Memory B cell (primary cell): Measurements from ENCODE around the gene ZNF266.

ENCODE experiments used
- ATAC-seq: fragments of 150-1000 bp; cut with Tn5 transposase; 2 replicates; pipeline ENCODE4 v1.10.0; 2021; ENCODE audit warnings: low read depth, mild to moderate bottlenecking, moderate library complexity
- DNase-seq, 2 donors: peaks; one replicate each; pipeline ENCODE4 v3.0.0; 2022; ENCODE audit warnings: low spot score in 2 of 2
- H3K27ac Mint-ChIP-seq: one replicate; pipeline ENCODE4 v1.8.0; 2022; ENCODE audit warnings: mild to moderate bottlenecking, moderate library complexity, mixed read lengths
- H3K27me3 Mint-ChIP-seq: one replicate; pipeline ENCODE4 v1.8.0; 2022; ENCODE audit warnings: mixed read lengths
- H3K36me3 Mint-ChIP-seq: one replicate; pipeline ENCODE4 v1.8.0; 2022; ENCODE audit warnings: mild to moderate bottlenecking, mixed read lengths
- H3K4me1 Mint-ChIP-seq: one replicate; pipeline ENCODE4 v1.8.0; 2022; ENCODE audit warnings: mixed read lengths
- H3K4me3 Mint-ChIP-seq: one replicate; pipeline ENCODE4 v1.8.0; 2022; ENCODE audit warnings: mild to moderate bottlenecking, moderate library complexity, mixed read lengths
- H3K9me3 Mint-ChIP-seq: one replicate; pipeline ENCODE4 v1.8.0; 2022; ENCODE audit warnings: mixed read lengths

Gene ZNF266

DNA sequence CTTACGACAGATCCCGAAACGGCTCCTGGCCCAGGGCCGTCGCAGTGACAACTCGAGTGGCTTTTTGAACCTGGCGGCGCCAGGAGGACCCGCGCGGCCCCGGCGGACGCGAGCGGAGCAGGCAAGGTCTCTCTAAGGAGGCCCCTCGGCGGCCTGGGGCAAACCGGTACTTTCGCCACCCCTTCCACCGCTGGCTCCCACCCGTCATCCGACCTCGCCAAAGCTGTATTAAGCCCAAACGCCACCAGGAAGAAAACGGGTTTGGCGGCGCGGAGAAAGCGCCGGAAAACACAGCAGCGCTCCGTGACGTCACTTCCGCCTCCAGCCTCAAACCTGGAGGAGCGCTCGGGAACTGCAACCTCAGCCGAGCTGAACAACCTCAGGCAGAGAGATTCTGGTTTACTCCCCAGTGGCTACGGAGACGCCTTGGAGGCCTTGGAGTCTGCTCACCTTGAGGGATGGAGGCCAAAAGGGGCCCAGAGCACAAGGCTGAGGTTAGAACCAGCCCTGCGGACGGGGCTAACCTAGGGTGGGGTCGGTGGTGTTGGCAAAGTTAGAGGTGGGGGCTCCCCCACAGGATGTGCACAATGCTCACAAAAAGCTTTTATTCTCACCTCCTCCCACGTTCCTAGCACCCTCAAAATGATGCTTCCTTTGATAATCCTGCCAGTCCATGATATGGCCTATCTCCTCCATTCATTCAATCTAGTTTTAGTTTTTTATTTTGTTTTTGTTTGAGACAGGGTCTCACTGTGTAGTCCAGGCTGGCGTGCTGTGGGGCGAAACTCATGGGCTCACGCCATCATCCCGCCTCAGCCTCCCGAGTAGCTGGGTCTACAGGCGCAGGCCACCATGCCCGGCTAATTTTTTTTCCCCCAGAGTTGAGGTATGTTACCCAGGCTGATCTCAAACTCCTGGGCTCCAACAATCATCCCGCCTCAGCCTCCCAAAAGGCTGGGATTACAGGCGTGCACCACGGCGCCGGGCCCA, at the start of gene ZNF266:
Gene ZNF266, minus strand, starts transcription at position 295 of the 990 bp plus-strand sequence. CDS start 15,484 bp downstream, outside the sequence.
- Mint-ChIP-seq H3K27ac (peak within 1 kb of the TSS; percentile 95), H3K4me3 (peak within 1 kb of the TSS; percentile 96), H3K4me1 (peaks cover 10% of the 10 kb centered on the region), H3K36me3 (peaks cover 25% of the 10 kb centered on the region), H3K27me3 (no peaks in the 10 kb centered on the region), H3K9me3 (peaks cover 5% of the 10 kb centered on the region)
- ATAC-seq (peak; percentile 92), DNase-seq (peak; percentile 88 to 92)

GRCh38 chr19:9485140-9485539, 49.8 kb upstream of the ZNF266 start:
- ATAC-seq (no peak), DNase-seq (no peak)
- Mint-ChIP-seq H3K4me1 (no peaks in the 10 kb centered on the region), H3K4me3 (no peak overlapping the region), H3K9me3 (peaks cover 10% of the 10 kb centered on the region), H3K27me3 (no peaks in the 10 kb centered on the region), H3K27ac (no peak overlapping the region), H3K36me3 (no peaks in the 10 kb centered on the region)

DNA sequence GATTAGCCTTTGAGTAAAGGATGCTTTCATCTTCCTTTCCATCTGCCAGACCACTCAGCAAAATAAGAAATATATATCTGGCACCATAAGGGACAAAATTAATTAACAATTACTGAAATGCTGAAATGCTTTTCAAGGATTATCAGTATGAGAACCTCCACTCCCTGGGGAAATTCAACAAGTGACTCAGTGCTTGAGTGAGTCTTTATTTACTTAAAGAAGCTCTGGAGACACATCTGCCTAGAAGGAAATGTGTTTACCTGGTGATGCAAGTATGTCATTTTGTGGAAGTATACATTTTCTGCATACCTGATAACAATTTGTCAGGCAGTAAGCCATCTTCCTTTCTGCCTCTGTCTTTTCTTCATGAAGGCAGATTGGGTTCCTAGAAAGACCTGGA, 39.6 kb upstream of the ZNF266 start:
- no peak for DNase-seq
- Mint-ChIP-seq H3K4me3 (no peak overlapping the region), H3K36me3 (peaks cover 6% of the 10 kb centered on the region), H3K27ac (no peak overlapping the region), H3K27me3 (peaks cover 3% of the 10 kb centered on the region), H3K4me1 (no peaks in the 10 kb centered on the region), H3K9me3 (peaks cover 27% of the 10 kb centered on the region)
- ATAC-seq, result no peak

GRCh38 chr19:9467161-9467560, 31.8 kb upstream of the ZNF266 start:
- no peak for DNase-seq
- ATAC-seq, result no peak
- no peaks in the 10 kb centered on the region for H3K36me3 Mint-ChIP-seq
- peaks cover 13% of the 10 kb centered on the region for H3K9me3 Mint-ChIP-seq
- H3K27me3 Mint-ChIP-seq, result peaks cover 1% of the 10 kb centered on the region
- no peaks in the 10 kb centered on the region for H3K4me1 Mint-ChIP-seq
- H3K4me3 Mint-ChIP-seq, result no peak overlapping the region
- H3K27ac Mint-ChIP-seq, result no peak overlapping the region

- peaks cover 4% of the 10 kb centered on the region for H3K36me3 Mint-ChIP-seq
- no peak for ATAC-seq
- H3K4me3 Mint-ChIP-seq, result no peak overlapping the region
- no peaks in the 10 kb centered on the region for H3K4me1 Mint-ChIP-seq
- no peaks in the 10 kb centered on the region for H3K27me3 Mint-ChIP-seq
- peaks cover 6% of the 10 kb centered on the region for H3K9me3 Mint-ChIP-seq
- no peak overlapping the region for H3K27ac Mint-ChIP-seq
- DNase-seq, result no peak
Observed at GRCh38 chr19:9461938-9462337, 26.6 kb upstream of the ZNF266 start.

GRCh38 chr19:9456018-9456689, 20.8 kb upstream of the ZNF266 start:
- H3K36me3 Mint-ChIP-seq, result peaks cover 4% of the 10 kb centered on the region
- H3K9me3 Mint-ChIP-seq, result peaks cover 28% of the 10 kb centered on the region
- H3K27ac Mint-ChIP-seq, result no peak overlapping the region
- no peak overlapping the region for H3K4me3 Mint-ChIP-seq
- ATAC-seq (no peak), DNase-seq (no peak)
- H3K4me1 Mint-ChIP-seq, result no peaks in the 10 kb centered on the region
- H3K27me3 Mint-ChIP-seq, result no peaks in the 10 kb centered on the region

DNA sequence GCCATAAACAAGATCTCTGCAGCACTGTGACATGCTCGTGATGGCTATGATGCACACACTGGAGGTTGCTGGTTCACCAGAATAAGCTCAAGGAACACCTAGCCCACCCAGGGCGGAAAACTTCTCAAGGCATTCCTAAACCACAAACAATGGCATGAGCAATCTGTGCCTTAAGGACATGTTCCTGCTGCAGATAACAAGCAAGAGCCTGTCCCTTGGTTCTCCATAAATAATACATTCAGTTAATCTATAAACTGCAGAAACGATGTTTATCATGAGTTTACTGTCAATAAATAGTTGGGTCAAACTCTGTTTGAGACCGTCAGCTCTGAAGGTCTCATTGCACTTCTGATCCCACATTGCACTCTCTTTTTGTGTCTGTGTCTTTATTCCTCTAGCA, 18.6 kb upstream of the ZNF266 start:
- DNase-seq (no peak), ATAC-seq (no peak)
- Mint-ChIP-seq H3K9me3 (peaks cover 28% of the 10 kb centered on the region), H3K4me3 (no peak overlapping the region), H3K36me3 (peaks cover 2% of the 10 kb centered on the region), H3K27me3 (no peaks in the 10 kb centered on the region), H3K4me1 (no peaks in the 10 kb centered on the region), H3K27ac (no peak overlapping the region)

DNA sequence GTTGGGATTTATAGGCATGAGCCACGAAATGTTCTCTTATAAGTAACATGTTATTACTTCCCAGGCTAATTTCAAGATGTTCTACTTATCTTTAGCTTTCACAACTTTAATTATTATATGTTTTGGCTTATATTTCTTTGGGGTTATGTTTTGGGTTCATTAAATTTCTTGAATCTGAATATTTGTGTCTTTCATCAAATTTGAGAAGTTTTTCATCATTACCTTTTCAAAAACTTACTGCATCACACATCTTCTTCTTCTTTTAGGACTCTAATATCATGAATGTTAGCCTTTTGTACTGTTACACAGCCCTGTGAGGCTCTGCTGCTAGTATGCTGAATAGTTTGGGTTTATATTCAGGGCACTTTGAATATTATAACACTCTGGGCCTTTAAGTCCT, 9.7 kb upstream of the ZNF266 start:
- Mint-ChIP-seq H3K9me3 (peaks cover 14% of the 10 kb centered on the region), H3K27ac (no peak overlapping the region), H3K36me3 (peaks cover 12% of the 10 kb centered on the region), H3K27me3 (no peaks in the 10 kb centered on the region), H3K4me1 (no peaks in the 10 kb centered on the region), H3K4me3 (no peak overlapping the region)
- DNase-seq (no peak), ATAC-seq (no peak)

DNA sequence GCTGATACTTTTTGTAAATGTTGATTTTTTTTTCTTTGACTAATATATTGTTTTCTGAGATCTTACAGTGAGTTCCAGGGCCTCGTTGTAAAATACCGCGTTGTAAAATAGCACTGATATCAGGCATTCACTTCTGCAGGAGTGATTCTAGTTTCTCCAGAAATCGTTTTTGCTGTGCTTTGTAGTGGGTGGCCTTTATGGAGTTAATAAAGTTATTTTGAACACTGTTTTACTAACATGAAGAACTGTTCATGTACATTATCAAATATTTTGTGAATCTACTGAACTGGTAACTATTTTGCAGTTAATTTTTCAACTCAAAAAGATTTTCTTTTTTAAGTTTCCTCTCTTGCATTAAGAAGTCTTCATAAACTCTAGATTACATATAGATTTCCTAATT, 985 bp upstream of the ZNF266 start:
- H3K27ac Mint-ChIP-seq, result peak overlapping the region; percentile 95
- peaks cover 9% of the 10 kb centered on the region for H3K4me1 Mint-ChIP-seq
- peak overlapping the region; percentile 96 for H3K4me3 Mint-ChIP-seq
- no peak for DNase-seq
- no peaks in the 10 kb centered on the region for H3K27me3 Mint-ChIP-seq
- no peak for ATAC-seq
- H3K36me3 Mint-ChIP-seq, result peaks cover 19% of the 10 kb centered on the region
- H3K9me3 Mint-ChIP-seq, result peaks cover 5% of the 10 kb centered on the region

DNA sequence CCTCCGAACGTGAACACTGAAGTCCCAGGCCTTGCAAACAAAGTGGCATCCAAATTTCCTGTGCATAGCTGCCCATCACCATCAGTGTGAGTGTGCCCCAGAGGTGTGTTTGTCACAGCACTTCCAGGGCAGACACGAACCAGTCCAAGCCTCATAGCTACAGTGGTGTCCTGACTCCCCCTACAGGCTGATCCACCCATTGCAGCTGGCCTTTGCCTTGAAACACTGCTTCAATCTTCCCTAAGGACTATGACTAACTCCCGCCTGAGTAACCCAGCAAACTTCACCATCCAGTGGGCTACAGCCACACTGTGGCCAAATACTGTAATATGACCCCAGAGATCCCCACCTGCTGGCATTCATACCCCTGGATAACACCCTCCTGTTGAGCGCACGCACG, 3.9 kb downstream of the ZNF266 start:
- Mint-ChIP-seq H3K9me3 (peaks cover 4% of the 10 kb centered on the region), H3K4me3 (no peak overlapping the region), H3K4me1 (peaks cover 17% of the 10 kb centered on the region), H3K27ac (no peak overlapping the region), H3K27me3 (no peaks in the 10 kb centered on the region), H3K36me3 (peaks cover 45% of the 10 kb centered on the region)
- no peak for ATAC-seq
- DNase-seq, result no peak

DNA sequence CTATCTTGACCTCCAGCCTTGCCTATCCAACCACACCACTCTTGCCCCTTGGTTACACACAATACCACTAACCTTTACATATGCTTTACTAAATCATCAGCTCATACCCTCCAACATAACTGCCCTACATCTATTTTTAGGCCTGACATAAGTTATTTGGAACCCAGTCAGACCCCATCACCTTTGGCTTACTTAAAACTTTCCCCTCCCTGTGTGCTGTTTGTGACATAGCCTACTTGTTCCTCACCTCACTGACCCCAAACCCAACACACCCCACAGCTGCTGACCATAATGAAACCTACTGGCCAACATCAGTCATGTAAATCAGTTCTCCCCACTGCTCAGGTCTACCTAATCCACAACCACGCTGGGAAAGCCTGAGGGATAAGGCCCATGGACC, 4.9 kb downstream of the ZNF266 start:
- H3K4me3 Mint-ChIP-seq, result no peak overlapping the region
- H3K36me3 Mint-ChIP-seq, result peaks cover 52% of the 10 kb centered on the region
- DNase-seq (no peak), ATAC-seq (no peak)
- H3K27me3 Mint-ChIP-seq, result no peaks in the 10 kb centered on the region
- H3K27ac Mint-ChIP-seq, result no peak overlapping the region
- peaks cover 4% of the 10 kb centered on the region for H3K9me3 Mint-ChIP-seq
- peaks cover 15% of the 10 kb centered on the region for H3K4me1 Mint-ChIP-seq

- H3K27me3 Mint-ChIP-seq, result no peaks in the 10 kb centered on the region
- H3K9me3 Mint-ChIP-seq, result peaks cover 6% of the 10 kb centered on the region
- H3K4me1 Mint-ChIP-seq, result peaks cover 8% of the 10 kb centered on the region
- H3K4me3 Mint-ChIP-seq, result no peak overlapping the region
- no peak overlapping the region for H3K27ac Mint-ChIP-seq
- peaks cover 67% of the 10 kb centered on the region for H3K36me3 Mint-ChIP-seq
- ATAC-seq (no peak), DNase-seq (no peak)
Observed at GRCh38 chr19:9427941-9428340, 7.4 kb downstream of the ZNF266 start.

DNA sequence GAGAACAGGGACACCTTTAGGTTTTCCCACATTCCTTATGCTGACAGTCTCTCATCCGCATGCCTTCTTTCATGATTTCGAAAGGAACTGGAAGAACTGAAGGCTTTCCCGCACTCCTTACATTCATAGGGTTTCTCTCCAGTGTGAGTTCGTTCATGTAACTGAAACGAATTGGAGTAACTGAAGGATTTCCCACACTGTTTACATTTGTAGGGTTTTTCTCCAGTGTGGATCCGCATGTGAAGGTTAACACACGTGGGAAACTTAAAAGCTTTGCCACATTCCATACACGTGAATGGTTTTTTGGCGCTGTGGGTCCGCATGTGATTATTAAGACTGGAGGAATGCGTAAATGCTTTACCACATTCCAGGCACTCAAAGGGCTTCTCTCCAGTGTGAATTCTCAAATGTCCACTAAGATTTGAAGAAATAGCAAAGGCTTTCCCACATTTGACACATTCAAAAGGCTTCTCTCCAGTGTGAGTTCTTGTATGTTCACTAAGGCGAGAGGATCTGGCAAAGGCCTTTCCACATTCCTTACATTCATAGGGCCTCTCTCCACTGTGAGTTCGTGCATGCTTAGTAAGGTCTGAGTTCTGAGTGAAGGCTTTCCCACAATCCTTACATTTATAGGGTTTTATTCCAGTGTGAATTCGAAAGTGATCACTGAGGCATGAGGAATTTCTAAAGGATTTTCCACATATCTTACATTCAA, 22.0 kb downstream of the ZNF266 start:
- H3K36me3 Mint-ChIP-seq, result peaks cover 47% of the 10 kb centered on the region
- H3K4me3 Mint-ChIP-seq, result no peak overlapping the region
- H3K27ac Mint-ChIP-seq, result no peak overlapping the region
- DNase-seq (no peak), ATAC-seq (no peak)
- H3K27me3 Mint-ChIP-seq, result no peaks in the 10 kb centered on the region
- H3K9me3 Mint-ChIP-seq, result peaks cover 14% of the 10 kb centered on the region
- H3K4me1 Mint-ChIP-seq, result no peaks in the 10 kb centered on the region

DNA sequence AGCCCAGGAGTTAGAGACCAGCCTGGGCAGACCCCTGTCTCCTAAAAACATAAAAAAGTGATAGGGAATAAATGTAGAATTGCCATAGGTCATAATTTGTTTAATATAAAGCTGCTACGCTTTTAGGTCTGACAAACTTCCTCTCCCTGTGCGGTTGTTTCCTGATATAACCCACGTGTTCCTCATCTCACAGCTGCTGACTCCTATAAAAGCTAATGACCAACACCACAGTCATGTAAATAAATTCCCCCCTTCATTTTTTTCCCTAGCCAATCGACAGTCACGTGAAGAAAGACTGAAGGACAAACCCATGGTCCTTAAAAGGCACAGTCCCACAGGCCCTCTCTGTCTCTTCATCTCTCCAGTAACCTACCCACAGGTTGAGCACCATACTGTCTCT, 27.5 kb downstream of the ZNF266 start:
- Mint-ChIP-seq H3K27me3 (no peaks in the 10 kb centered on the region), H3K4me1 (peaks cover 4% of the 10 kb centered on the region), H3K4me3 (peak overlapping the region; percentile 54), H3K27ac (no peak overlapping the region), H3K9me3 (peaks cover 22% of the 10 kb centered on the region), H3K36me3 (peaks cover 21% of the 10 kb centered on the region)
- ATAC-seq, result no peak
- DNase-seq, result no peak
